IMR-90 (cell line): ENCODE measurements around the gene SLC19A2.

Experiments used
- CEBPB ChIP-seq: IDR thresholded peaks from 2 replicates; pipeline ENCODE4 v1.6.1; 2012; ENCODE audit warnings: low read depth, low read length, improper control_type of control experiment
- CHD1 ChIP-seq: IDR thresholded peaks from 2 replicates; pipeline ENCODE4 v1.6.1; 2012; ENCODE audit warnings: low read depth, low read length, improper control_type of control experiment
- FOS ChIP-seq: fragments of 150-350 bp; IDR thresholded peaks from 2 replicates; pipeline ENCODE4 v1.6.1; 2016; ENCODE audit warnings: low read depth, low read length
- MXI1 ChIP-seq: IDR thresholded peaks from 2 replicates; pipeline ENCODE4 v1.6.1; 2012; ENCODE audit warnings: low read depth, mild to moderate bottlenecking, low read length, moderate library complexity, borderline replicate concordance
- POLR2A ChIP-seq: IDR thresholded peaks from 2 replicates; pipeline ENCODE4 v1.6.1; 2012; ENCODE audit warnings: mild to moderate bottlenecking, low read depth, low read length
- RAD21 ChIP-seq: IDR thresholded peaks from 2 replicates; pipeline ENCODE4 v1.6.1; 2012; ENCODE audit warnings: low read length, improper control_type of control experiment
- RCOR1 ChIP-seq: IDR thresholded peaks from 2 replicates; pipeline ENCODE4 v1.6.1; 2012; ENCODE audit warnings: mild to moderate bottlenecking, low read length, improper control_type of control experiment; ENCODE audit not compliant: insufficient replicate concordance
- RFX5 ChIP-seq: IDR thresholded peaks from 2 replicates; pipeline ENCODE4 v1.8.0; 2012; ENCODE audit warnings: low read depth, mild to moderate bottlenecking, low read length, moderate library complexity
- SMC3 ChIP-seq: fragments of 150-350 bp; IDR thresholded peaks from 2 replicates; pipeline ENCODE4 v1.6.1; 2016; ENCODE audit warnings: low read depth, mild to moderate bottlenecking, antibody characterized with exemption, low read length, moderate library complexity
- TF ChIP-seq, protein P1 (sequence below): conservative IDR thresholded peaks from 2 replicates; pipeline ENCODE4 v1.5.1; 2012; ENCODE audit warnings: mild to moderate bottlenecking, low read depth, low read length, improper control_type of control experiment

DNA sequence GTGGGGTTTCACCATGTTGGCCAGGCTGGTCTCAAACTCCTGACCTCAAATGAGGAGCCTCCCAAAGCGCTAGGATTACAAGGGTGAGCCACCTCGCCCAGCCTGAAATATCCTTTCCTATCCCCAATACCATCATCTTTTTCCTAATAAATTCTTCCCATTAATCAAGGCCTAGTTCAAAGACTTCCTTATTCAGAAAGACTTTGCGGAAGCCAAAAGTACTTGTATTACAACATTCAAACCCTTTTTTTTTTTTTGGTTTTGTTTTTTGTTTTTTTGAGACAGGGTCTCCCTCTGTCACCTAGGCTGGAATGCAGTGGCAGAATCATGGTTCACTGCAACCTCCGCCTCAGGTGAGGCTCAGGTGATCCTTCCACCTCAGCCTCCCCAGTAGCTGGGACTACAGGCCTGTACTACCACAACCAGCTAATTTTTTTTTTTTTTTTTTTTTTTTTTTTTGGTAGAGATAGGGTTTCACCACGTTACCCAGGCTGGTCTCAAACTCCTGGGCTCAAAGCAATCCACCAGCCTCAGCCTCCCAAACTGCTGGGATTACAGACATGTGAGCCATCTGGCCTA is 7.6 kb downstream of the SLC19A2 start:
- TF ChIP-seq, protein P1, sequence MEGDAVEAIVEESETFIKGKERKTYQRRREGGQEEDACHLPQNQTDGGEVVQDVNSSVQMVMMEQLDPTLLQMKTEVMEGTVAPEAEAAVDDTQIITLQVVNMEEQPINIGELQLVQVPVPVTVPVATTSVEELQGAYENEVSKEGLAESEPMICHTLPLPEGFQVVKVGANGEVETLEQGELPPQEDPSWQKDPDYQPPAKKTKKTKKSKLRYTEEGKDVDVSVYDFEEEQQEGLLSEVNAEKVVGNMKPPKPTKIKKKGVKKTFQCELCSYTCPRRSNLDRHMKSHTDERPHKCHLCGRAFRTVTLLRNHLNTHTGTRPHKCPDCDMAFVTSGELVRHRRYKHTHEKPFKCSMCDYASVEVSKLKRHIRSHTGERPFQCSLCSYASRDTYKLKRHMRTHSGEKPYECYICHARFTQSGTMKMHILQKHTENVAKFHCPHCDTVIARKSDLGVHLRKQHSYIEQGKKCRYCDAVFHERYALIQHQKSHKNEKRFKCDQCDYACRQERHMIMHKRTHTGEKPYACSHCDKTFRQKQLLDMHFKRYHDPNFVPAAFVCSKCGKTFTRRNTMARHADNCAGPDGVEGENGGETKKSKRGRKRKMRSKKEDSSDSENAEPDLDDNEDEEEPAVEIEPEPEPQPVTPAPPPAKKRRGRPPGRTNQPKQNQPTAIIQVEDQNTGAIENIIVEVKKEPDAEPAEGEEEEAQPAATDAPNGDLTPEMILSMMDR: no peak
- TF ChIP-seq POLR2A (no peak), RFX5 (no peak), CEBPB (no peak), RAD21 (no peak), RCOR1 (no peak), SMC3 (no peak), FOS (no peak), CHD1 (no peak), MXI1 (no peak)
